ENCODE data around the gene NEUROD4.

The NEUROD4 gene

DNA sequence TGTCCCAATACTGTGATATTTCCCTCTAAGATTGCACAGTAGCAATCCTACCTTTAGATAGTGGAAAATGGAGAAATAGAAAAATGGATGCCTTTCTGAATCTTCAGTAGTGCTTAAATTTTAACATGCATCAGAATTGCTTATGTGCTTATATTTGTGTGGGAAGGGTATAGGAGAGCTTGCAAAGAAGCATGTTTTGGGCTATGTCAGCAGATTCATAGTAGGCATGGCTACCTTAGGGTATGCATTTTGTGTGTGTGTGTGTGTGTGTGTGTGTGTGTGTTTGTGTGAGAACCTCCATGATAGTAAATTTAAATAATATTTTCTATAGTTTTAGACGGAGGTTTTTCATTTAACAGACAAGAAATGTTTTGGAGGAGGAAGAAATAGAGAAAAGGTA, 38.3 kb downstream of the NEUROD4 start:
- DNase-seq (ENCODE audit: low read depth): no peak
- no peak overlapping the region for H3K4me3 ChIP-seq (ENCODE audit: low read depth, low read length)
- TF ChIP-seq, protein P1, sequence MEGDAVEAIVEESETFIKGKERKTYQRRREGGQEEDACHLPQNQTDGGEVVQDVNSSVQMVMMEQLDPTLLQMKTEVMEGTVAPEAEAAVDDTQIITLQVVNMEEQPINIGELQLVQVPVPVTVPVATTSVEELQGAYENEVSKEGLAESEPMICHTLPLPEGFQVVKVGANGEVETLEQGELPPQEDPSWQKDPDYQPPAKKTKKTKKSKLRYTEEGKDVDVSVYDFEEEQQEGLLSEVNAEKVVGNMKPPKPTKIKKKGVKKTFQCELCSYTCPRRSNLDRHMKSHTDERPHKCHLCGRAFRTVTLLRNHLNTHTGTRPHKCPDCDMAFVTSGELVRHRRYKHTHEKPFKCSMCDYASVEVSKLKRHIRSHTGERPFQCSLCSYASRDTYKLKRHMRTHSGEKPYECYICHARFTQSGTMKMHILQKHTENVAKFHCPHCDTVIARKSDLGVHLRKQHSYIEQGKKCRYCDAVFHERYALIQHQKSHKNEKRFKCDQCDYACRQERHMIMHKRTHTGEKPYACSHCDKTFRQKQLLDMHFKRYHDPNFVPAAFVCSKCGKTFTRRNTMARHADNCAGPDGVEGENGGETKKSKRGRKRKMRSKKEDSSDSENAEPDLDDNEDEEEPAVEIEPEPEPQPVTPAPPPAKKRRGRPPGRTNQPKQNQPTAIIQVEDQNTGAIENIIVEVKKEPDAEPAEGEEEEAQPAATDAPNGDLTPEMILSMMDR (IDR thresholded peaks at IDR 0.05; ENCODE audit: low read depth, low read length, missing control alignments): no peak

DNA sequence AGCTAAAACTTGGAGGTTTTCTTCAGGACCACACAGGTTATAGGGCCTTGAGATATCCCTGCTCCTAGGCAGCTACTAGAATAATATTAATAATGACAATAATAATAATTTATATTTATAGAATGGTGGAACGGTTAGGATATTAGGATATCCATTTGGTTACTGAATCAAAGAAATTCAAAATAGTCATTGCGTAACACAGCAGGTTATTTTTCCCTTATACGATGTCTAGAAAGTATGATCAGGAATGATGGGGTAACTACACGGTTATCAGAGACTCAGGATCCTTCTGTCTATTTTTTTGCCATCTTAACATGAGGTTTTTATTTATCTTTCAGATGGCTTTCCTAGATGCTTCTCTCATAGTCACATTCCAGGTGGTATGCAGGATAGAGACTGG, 39.0 kb downstream of the NEUROD4 start:
- DNase-seq (ENCODE audit: low read depth): no peak
- no peak overlapping the region for H3K4me3 ChIP-seq (ENCODE audit: low read depth, low read length)
- TF ChIP-seq, protein P1 (IDR thresholded peaks at IDR 0.05; ENCODE audit: low read depth, low read length, missing control alignments): no peak

GRCh38 chr12:55060470-55060869, 40.7 kb downstream of the NEUROD4 start:
- DNase-seq (ENCODE audit: low read depth): peak; percentile 59
- TF ChIP-seq, protein P1 (IDR thresholded peaks at IDR 0.05; ENCODE audit: low read depth, low read length, missing control alignments): no peak
- H3K4me3 ChIP-seq (ENCODE audit: low read depth, low read length): no peak overlapping the region

DNA sequence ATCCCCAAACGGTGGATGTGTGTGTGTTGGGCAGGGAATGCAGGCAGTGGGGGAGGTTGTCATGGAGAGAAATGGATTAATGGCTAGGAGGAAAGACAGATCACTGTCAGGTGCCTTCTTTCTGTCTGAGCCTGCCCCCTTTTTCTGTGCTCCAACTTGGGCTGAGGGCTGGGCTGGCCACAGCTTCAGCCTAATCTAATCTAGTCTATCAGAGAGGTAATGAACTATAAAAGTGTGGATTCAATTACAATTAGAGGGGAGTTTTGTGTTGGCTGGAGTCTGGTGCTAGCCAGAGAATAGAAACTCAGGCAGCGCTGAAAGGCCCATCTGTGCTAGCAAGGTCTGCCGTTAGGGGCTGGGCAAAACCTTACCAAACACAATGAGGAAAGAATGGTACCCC, 41.2 kb downstream of the NEUROD4 start:
- DNase-seq (ENCODE audit: low read depth): no peak
- no peak overlapping the region for H3K4me3 ChIP-seq (ENCODE audit: low read depth, low read length)
- TF ChIP-seq, protein P1 (IDR thresholded peaks at IDR 0.05; ENCODE audit: low read depth, low read length, missing control alignments): no peak

DNA sequence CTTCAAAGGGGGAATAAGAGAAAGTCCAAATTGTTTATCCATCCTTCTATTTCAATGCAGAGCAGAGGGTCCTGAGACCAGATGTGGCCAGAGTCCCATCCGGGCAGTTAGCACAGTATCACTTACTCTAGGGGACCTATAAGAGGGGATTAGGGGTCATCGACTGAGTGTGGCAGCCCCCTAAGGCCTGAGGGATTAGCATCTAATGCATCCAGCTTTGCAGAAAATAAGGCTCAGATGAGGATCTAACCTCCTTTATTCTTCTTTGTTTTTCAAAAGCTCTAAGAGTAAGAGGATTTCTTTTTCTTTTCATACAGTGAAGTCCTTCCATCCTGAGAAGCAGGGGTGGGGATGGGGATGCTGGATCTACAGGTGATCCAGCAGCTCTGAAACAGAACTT, 43.5 kb downstream of the NEUROD4 start:
- H3K4me3 ChIP-seq (ENCODE audit: low read depth, low read length): no peak overlapping the region
- no peak for DNase-seq (ENCODE audit: low read depth)
- TF ChIP-seq, protein P1 (IDR thresholded peaks at IDR 0.05; ENCODE audit: low read depth, low read length, missing control alignments): no peak

DNA sequence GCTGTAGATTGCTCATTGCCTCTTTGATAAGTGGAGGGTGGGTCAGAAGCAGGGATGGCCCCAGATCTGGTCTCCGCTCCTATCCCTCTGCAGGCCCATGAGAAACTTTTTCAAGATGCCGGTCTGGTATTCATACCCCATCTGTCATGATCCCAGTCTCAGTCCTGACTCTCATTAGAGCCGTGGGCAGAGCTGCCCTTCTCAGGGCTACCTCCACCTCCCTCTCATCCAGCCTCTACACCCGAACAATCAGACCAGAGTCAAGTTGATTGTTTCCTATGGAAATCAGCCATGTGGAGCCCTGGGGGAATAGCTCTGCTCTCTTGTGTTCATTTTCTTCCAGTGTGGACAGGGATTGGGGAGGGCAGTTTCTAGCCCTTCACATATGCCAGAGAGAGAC, 45.8 kb downstream of the NEUROD4 start:
- no peak overlapping the region for H3K4me3 ChIP-seq (ENCODE audit: low read depth, low read length)
- no peak for DNase-seq (ENCODE audit: low read depth)
- TF ChIP-seq, protein P1 (IDR thresholded peaks at IDR 0.05; ENCODE audit: low read depth, low read length, missing control alignments): no peak

GRCh38 chr12:55067701-55068100, 47.9 kb downstream of the NEUROD4 start:
- no peak overlapping the region for H3K4me3 ChIP-seq (ENCODE audit: low read depth, low read length)
- DNase-seq (ENCODE audit: low read depth): no peak
- TF ChIP-seq, protein P1 (IDR thresholded peaks at IDR 0.05; ENCODE audit: low read depth, low read length, missing control alignments): no peak
